Measurements from ENCODE around the gene LAMP2.

LAMP2 gene

DNA sequence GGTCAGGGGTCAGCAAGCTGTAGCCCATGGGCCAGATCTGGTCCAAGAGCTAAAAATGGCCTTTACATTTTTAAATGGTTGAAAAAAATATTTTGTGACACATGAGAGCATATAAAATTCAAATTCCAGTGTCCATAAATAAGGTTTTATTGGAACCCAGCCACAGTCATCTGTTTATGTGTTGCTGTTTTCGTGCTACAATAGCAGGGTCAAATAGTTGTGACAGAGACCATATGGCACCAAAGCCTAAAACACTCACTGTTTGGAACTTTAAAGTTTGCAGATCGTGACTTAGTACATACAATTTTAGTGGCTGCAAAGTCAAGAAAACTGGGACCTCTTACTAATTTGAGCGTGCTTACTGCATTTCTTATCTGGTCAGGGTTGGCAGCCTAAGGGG, 29.2 kb downstream of the LAMP2 start:
- H3K9me2 ChIP-seq (ENCODE audit: low read depth, low read length): no peaks in the 10 kb centered on the region
- H3K36me3 ChIP-seq (ENCODE audit: insufficient read depth, low read length): peaks cover 63% of the 10 kb centered on the region
- no peaks in the 10 kb centered on the region for H4K20me1 ChIP-seq (ENCODE audit: insufficient read depth, low read length)
- H3K79me2 ChIP-seq (ENCODE audit: insufficient read depth, low read length): no peaks in the 10 kb centered on the region
- H2AFZ ChIP-seq (ENCODE audit: low read length): no peak overlapping the region
- H3K4me3 ChIP-seq (ENCODE audit: low read depth, low read length, poor library complexity, severe bottlenecking): no peak overlapping the region
- H3K4me1 ChIP-seq (ENCODE audit: insufficient read depth, low read length, severe bottlenecking): no peaks in the 10 kb centered on the region
- no peaks in the 10 kb centered on the region for H3K9me3 ChIP-seq (ENCODE audit: low read length)
- TF ChIP-seq, protein P1, sequence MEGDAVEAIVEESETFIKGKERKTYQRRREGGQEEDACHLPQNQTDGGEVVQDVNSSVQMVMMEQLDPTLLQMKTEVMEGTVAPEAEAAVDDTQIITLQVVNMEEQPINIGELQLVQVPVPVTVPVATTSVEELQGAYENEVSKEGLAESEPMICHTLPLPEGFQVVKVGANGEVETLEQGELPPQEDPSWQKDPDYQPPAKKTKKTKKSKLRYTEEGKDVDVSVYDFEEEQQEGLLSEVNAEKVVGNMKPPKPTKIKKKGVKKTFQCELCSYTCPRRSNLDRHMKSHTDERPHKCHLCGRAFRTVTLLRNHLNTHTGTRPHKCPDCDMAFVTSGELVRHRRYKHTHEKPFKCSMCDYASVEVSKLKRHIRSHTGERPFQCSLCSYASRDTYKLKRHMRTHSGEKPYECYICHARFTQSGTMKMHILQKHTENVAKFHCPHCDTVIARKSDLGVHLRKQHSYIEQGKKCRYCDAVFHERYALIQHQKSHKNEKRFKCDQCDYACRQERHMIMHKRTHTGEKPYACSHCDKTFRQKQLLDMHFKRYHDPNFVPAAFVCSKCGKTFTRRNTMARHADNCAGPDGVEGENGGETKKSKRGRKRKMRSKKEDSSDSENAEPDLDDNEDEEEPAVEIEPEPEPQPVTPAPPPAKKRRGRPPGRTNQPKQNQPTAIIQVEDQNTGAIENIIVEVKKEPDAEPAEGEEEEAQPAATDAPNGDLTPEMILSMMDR (IDR thresholded peaks at IDR 0.05; ENCODE audit: low read length): no peak
- H3K27me3 ChIP-seq (ENCODE audit: insufficient read depth, low read length): no peaks in the 10 kb centered on the region
- no peak overlapping the region for H3K9ac ChIP-seq (ENCODE audit: low read length)
- no peak overlapping the region for H3K4me2 ChIP-seq (ENCODE audit: low read length)
- no peak overlapping the region for H3K27ac ChIP-seq (ENCODE audit: low read depth, low read length, poor library complexity, severe bottlenecking)
- H3F3A ChIP-seq (ENCODE audit: insufficient read depth, low read length): no peaks in the 10 kb centered on the region

- Histone ChIP-seq H3K4me1 (ENCODE audit: insufficient read depth, low read length, severe bottlenecking) (no peaks in the 10 kb centered on the region), H3K27ac (ENCODE audit: low read depth, low read length, poor library complexity, severe bottlenecking) (no peak overlapping the region), H3K79me2 (ENCODE audit: insufficient read depth, low read length) (no peaks in the 10 kb centered on the region), H3K4me3 (ENCODE audit: low read depth, low read length, poor library complexity, severe bottlenecking) (no peak overlapping the region), H3F3A (ENCODE audit: insufficient read depth, low read length) (no peaks in the 10 kb centered on the region), H3K27me3 (ENCODE audit: insufficient read depth, low read length) (no peaks in the 10 kb centered on the region), H3K4me2 (ENCODE audit: low read length) (no peak overlapping the region), H2AFZ (ENCODE audit: low read length) (no peak overlapping the region), H4K20me1 (ENCODE audit: insufficient read depth, low read length) (no peaks in the 10 kb centered on the region), H3K9me3 (ENCODE audit: low read length) (no peaks in the 10 kb centered on the region), H3K36me3 (ENCODE audit: insufficient read depth, low read length) (0 out of 2 replicates have a peak, but pooled peaks cover 3% of the 10 kb centered on the region), H3K9ac (ENCODE audit: low read length) (no peak overlapping the region), H3K9me2 (ENCODE audit: low read depth, low read length) (no peaks in the 10 kb centered on the region)
- TF ChIP-seq EZH2 (IDR thresholded peaks at IDR 0.05; ENCODE audit: borderline replicate concordance, low read length): no peak
- TF ChIP-seq, protein P1 (IDR thresholded peaks at IDR 0.05; ENCODE audit: low read length): no peak
These were observed 39.1 kb downstream of the LAMP2 start for GRCh38 chrX:120429776-120430540.

DNA sequence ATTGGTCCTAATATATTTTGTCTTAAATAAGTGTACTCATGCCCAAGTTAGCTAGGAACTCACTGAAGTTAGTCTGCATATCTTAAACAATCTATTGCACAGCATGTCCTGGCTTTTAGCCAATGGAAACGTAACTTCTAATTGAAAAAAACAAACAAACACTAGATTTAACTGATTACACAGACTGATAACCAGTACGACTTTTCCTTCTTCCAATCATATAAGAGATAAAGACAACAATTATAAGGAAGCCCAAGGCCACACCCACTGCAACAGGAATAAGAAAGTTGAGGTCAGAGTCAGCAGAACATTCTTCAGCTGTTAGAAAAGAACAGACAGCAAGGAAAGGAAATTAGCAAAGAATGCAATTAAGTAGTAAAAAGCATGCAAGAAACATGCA, 40.8 kb downstream of the LAMP2 start:
- Histone ChIP-seq H3K4me3 (ENCODE audit: low read depth, low read length, poor library complexity, severe bottlenecking) (no peak overlapping the region), H3K36me3 (ENCODE audit: insufficient read depth, low read length) (no peaks in the 10 kb centered on the region), H2AFZ (ENCODE audit: low read length) (no peak overlapping the region), H3K9me3 (ENCODE audit: low read length) (no peaks in the 10 kb centered on the region), H3K27me3 (ENCODE audit: insufficient read depth, low read length) (no peaks in the 10 kb centered on the region), H3K9me2 (ENCODE audit: low read depth, low read length) (no peaks in the 10 kb centered on the region), H3K27ac (ENCODE audit: low read depth, low read length, poor library complexity, severe bottlenecking) (no peak overlapping the region), H3K4me1 (ENCODE audit: insufficient read depth, low read length, severe bottlenecking) (peaks cover 4% of the 10 kb centered on the region), H3F3A (ENCODE audit: insufficient read depth, low read length) (no peaks in the 10 kb centered on the region), H4K20me1 (ENCODE audit: insufficient read depth, low read length) (no peaks in the 10 kb centered on the region), H3K9ac (ENCODE audit: low read length) (no peak overlapping the region), H3K79me2 (ENCODE audit: insufficient read depth, low read length) (no peaks in the 10 kb centered on the region), H3K4me2 (ENCODE audit: low read length) (no peak overlapping the region)
- TF ChIP-seq EZH2 (IDR thresholded peaks at IDR 0.05; ENCODE audit: borderline replicate concordance, low read length): no peak

- no peaks in the 10 kb centered on the region for H3K9me3 ChIP-seq (ENCODE audit: low read length)
- no peak overlapping the region for H3K27ac ChIP-seq (ENCODE audit: low read depth, low read length, poor library complexity, severe bottlenecking)
- TF ChIP-seq, protein P1 (IDR thresholded peaks at IDR 0.05; ENCODE audit: low read length): no peak
- no peak for TF ChIP-seq EZH2 (IDR thresholded peaks at IDR 0.05; ENCODE audit: borderline replicate concordance, low read length)
- H3F3A ChIP-seq (ENCODE audit: insufficient read depth, low read length): no peaks in the 10 kb centered on the region
- H3K4me3 ChIP-seq (ENCODE audit: low read depth, low read length, poor library complexity, severe bottlenecking): no peak overlapping the region
- no peaks in the 10 kb centered on the region for H3K27me3 ChIP-seq (ENCODE audit: insufficient read depth, low read length)
- H2AFZ ChIP-seq (ENCODE audit: low read length): no peak overlapping the region
- H3K79me2 ChIP-seq (ENCODE audit: insufficient read depth, low read length): no peaks in the 10 kb centered on the region
- H3K4me2 ChIP-seq (ENCODE audit: low read length): no peak overlapping the region
- no peaks in the 10 kb centered on the region for H3K9me2 ChIP-seq (ENCODE audit: low read depth, low read length)
- H3K9ac ChIP-seq (ENCODE audit: low read length): no peak overlapping the region
- H3K36me3 ChIP-seq (ENCODE audit: insufficient read depth, low read length): no peaks in the 10 kb centered on the region
- H3K4me1 ChIP-seq (ENCODE audit: insufficient read depth, low read length, severe bottlenecking): peaks cover 4% of the 10 kb centered on the region
- no peaks in the 10 kb centered on the region for H4K20me1 ChIP-seq (ENCODE audit: insufficient read depth, low read length)
These were observed 42.5 kb downstream of the LAMP2 start for GRCh38 chrX:120426599-120426998.

All from OCI-LY1 (cell line).